Measurements from ENCODE around the gene APOO.
"Not testable (repeated sequence)": the region's sequence is repeated elsewhere in the genome, so short reads cannot be mapped to it uniquely, and the experiment has no call there.

DNA sequence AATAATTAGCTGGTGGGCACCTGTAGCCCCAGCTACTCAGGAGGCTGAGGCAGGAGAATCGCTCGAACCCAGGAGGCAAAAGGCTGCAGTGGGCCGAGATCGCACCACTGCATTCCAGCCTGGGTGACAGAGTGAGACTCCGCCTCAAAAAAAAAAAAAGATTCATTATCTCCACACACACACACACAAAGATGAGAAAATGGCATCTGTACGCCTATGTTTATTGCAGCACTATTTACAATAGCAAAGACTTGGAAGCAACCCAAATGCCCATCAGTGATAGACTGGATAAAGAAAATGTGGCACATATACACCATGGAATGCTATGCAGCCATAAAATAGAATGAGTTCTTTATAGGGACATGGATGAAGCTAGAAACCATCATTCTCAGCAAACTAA is 12.7 kb downstream of the APOO start:
- TF ChIP-seq, protein P1, sequence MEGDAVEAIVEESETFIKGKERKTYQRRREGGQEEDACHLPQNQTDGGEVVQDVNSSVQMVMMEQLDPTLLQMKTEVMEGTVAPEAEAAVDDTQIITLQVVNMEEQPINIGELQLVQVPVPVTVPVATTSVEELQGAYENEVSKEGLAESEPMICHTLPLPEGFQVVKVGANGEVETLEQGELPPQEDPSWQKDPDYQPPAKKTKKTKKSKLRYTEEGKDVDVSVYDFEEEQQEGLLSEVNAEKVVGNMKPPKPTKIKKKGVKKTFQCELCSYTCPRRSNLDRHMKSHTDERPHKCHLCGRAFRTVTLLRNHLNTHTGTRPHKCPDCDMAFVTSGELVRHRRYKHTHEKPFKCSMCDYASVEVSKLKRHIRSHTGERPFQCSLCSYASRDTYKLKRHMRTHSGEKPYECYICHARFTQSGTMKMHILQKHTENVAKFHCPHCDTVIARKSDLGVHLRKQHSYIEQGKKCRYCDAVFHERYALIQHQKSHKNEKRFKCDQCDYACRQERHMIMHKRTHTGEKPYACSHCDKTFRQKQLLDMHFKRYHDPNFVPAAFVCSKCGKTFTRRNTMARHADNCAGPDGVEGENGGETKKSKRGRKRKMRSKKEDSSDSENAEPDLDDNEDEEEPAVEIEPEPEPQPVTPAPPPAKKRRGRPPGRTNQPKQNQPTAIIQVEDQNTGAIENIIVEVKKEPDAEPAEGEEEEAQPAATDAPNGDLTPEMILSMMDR (IDR thresholded peaks at IDR 0.05; ENCODE audit: poor library complexity, severe bottlenecking): not testable (repeated sequence)
- TF ChIP-seq EZH2 (IDR thresholded peaks at IDR 0.05; ENCODE audit: borderline replicate concordance, insufficient read depth, low read length, poor library complexity, severe bottlenecking); POLR2AphosphoS5 (IDR thresholded peaks at IDR 0.05); MXI1 (conservative IDR thresholded peaks at IDR 0.05; ENCODE audit: poor library complexity, severe bottlenecking); EP300 (conservative IDR thresholded peaks at IDR 0.05; ENCODE audit: poor library complexity, severe bottlenecking); REST (IDR thresholded peaks at IDR 0.05; ENCODE audit: borderline replicate concordance): not testable (repeated sequence)

Measured in neural cell (in vitro differentiated cells).